ENCODE data around the gene VAC14.

DNA sequence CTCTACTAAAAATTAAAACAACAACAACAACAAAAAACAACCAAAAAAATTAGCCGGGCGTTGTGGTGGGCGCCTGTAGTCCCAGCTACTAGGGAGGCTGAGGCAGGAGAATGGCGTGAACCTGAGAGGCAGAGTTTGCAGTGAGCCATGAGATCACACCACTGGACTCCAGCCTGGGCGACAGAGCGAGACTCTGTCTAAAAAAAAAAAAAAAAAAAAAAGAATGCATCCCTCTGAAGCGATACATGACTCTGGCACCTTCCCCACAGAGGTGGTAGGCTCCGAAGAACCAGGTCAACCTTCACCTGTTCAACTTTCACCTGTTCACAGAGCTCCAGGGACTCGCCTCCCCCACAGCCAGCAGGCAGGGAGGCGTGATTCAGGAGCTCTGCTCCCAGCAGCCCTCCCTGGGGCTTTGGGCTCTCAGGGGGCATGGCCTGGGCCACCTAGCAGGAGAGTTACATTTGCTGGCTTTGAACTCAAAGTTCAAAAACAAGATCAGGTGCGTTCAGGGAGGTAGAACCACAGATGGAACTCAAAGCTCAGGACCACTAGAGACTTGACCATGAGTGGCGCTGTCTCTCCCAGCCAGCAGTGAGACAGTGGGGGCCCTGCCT lies 5.6 kb downstream of the VAC14 start:
- no peak for TF ChIP-seq POLR2AphosphoS5 (IDR thresholded peaks at IDR 0.05; ENCODE audit: low read depth, low read length)
- no peak for TF ChIP-seq POLR2A (IDR thresholded peaks at IDR 0.05; ENCODE audit: low read depth, low read length)
- no peak for TF ChIP-seq TAF1 (IDR thresholded peaks at IDR 0.05; ENCODE audit: borderline replicate concordance, low read depth, low read length)
